Adipose tissue (tissue), 3 donors: ENCODE results near the gene GALNS. TPM values are rescaled to one million over a fixed set of nuclear protein-coding genes. Genes with fewer than 3 reads are reported as not detected.
"Not testable (repeated sequence)": the region's sequence is repeated elsewhere in the genome, so short reads cannot be mapped to it uniquely, and the experiment has no call there.

Experiments
- H3K27ac ChIP-seq: one replicate; pipeline ENCODE4 v1.5.1; 2013; ENCODE audit warnings: low read depth, low read length
- WGBS, 3 donors: extraction: QIAGEN DNeasy Blood & Tissue Kit; methylation state at CpG; one replicate each; pipeline ENCODE4 v1.1.7; 2013; 5-methylcytosine and 5-hydroxymethylcytosine counted together
- polyA plus RNA-seq, 3 donors: library from polyadenylated mRNA; stranded (reverse); fragments of 200-250 nt; gene quantifications; one replicate each; pipeline ENCODE4 v1.2.3, GENCODE V29; 2013
- donor health status: healthy with polysubstance abuse.
- donor health status: Bipolar disorder and iron deficiency.
- donor health status: healthy.

GALNS gene
- polyA plus RNA-seq = 10 to 100 TPM in 2 of 3 donors, 1 to 10 TPM in 1; 6.3 to 23.8 (median 18.9) TPM

- 0 to 1% (median 1%) methylated on average over 70 to 87 of the region's 87 CpGs for WGBS, 3 donors
- H3K27ac ChIP-seq = no peak within 1 kb of the TSS
Observed at GRCh38 chr16:88856828-88857727, at the start of gene GALNS, which contains the start of gene TRAPPC2L. GALNS (minus strand) TSS chr16:88856947; CDS start chr16:88856877, 70 bp downstream. TRAPPC2L (plus strand) TSS chr16:88857127; CDS start chr16:88857151, 24 bp downstream.

- 82 to 92% (median 82%) methylated on average over 16 of the region's 16 CpGs for WGBS, 3 donors
- H3K27ac ChIP-seq = no peak overlapping the region
Observed at GRCh38 chr16:88906020-88906419, 49.3 kb upstream of the GALNS start.

- no peak overlapping the region for H3K27ac ChIP-seq
- 54 to 56% (median 55%) methylated on average over 7 to 11 of the region's 13 CpGs for WGBS, 3 donors
Observed at GRCh38 chr16:88905563-88905962, 48.8 kb upstream of the GALNS start.

GRCh38 chr16:88904676-88905365 lies 48.1 kb upstream of the GALNS start:
- WGBS, 3 donors = 66 to 75% (median 70%) methylated on average over 20 to 21 of the region's 21 CpGs
- H3K27ac ChIP-seq = no peak overlapping the region

GRCh38 chr16:88903267-88903666 lies 46.5 kb upstream of the GALNS start:
- no peak overlapping the region for H3K27ac ChIP-seq
- 70 to 80% (median 71%) methylated on average over 14 of the region's 14 CpGs for WGBS, 3 donors

- H3K27ac ChIP-seq = no peak overlapping the region
- WGBS, 3 donors = 75 to 87% (median 86%) methylated on average over 16 of the region's 16 CpGs
Observed at GRCh38 chr16:88902744-88903143, 46.0 kb upstream of the GALNS start.

GRCh38 chr16:88901718-88902337 lies 45.1 kb upstream of the GALNS start:
- H3K27ac ChIP-seq = no peak overlapping the region
- WGBS, 3 donors = 79 to 88% (median 80%) methylated on average over 26 of the region's 26 CpGs

GRCh38 chr16:88900662-88901052 lies 43.9 kb upstream of the GALNS start:
- no peak overlapping the region for H3K27ac ChIP-seq
- 87 to 93% (median 88%) methylated on average over 12 of the region's 12 CpGs for WGBS, 3 donors

- WGBS, 3 donors = 87 to 89% (median 88%) methylated on average over 40 to 41 of the region's 41 CpGs
- no peak overlapping the region for H3K27ac ChIP-seq
Observed at GRCh38 chr16:88899901-88900661, 43.3 kb upstream of the GALNS start.

- WGBS, 3 donors = 88 to 93% (median 90%) methylated on average over 34 of the region's 34 CpGs
- no peak overlapping the region for H3K27ac ChIP-seq
Observed at GRCh38 chr16:88897696-88898425, 41.1 kb upstream of the GALNS start.

- WGBS, 3 donors = 90 to 92% (median 92%) methylated on average over 43 to 57 of the region's 57 CpGs
- no peak overlapping the region for H3K27ac ChIP-seq
Observed at GRCh38 chr16:88896238-88897070, 39.7 kb upstream of the GALNS start.

- 94 to 95% (median 94%) methylated on average over 22 of the region's 22 CpGs for WGBS, 3 donors
- no peak overlapping the region for H3K27ac ChIP-seq
Observed at GRCh38 chr16:88895335-88895734, 38.6 kb upstream of the GALNS start.

- WGBS, 3 donors = 75 to 89% (median 83%) methylated on average over 21 of the region's 21 CpGs
Observed at GRCh38 chr16:88894681-88895300, 38.0 kb upstream of the GALNS start.

GRCh38 chr16:88894266-88894665 lies 37.5 kb upstream of the GALNS start:
- 81 to 97% (median 94%) methylated on average over 4 to 5 of the region's 6 CpGs for WGBS, 3 donors
- H3K27ac ChIP-seq = not testable (repeated sequence)

More at GRCh38 chr16:88894681-88895300, 38.0 kb upstream of the GALNS start:
- no peak overlapping the region for H3K27ac ChIP-seq

- H3K27ac ChIP-seq = no peak overlapping the region
- 91 to 94% (median 92%) methylated on average over 19 of the region's 19 CpGs for WGBS, 3 donors
Observed at GRCh38 chr16:88893127-88893968, 36.6 kb upstream of the GALNS start.
